ENCODE results near the gene CDH6.

Gene CDH6

DNA sequence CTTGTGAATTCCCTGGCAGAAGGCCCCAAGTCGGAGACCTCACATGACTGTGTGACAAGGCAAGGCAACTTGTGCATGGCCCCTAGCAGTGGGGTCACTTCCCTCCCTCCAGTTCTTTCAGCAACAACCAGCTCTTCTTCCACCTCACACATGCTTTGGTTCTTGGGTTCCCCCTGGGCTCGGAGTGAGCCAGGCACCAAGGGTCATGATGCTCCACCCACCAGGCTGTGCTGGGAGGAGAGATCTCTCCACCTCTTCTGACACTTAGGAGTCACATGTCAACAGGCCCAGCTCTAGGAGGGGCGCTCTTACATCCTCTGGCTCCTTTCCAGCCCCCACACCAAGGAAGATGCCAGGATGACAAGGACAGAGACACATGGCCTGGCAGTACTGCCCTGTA is 56.7 kb downstream of the CDH6 start:
- no peak overlapping the region for H3K4me3 ChIP-seq (ENCODE audit: low read depth in 1 of 2, low read length in 2 of 2)
- no peaks in the 10 kb centered on the region for H3K36me3 ChIP-seq (ENCODE audit: control insufficient read depth in 1 of 2, insufficient read depth in 2 of 2, low read length in 2 of 2)
- H3K9me3 ChIP-seq (ENCODE audit: control insufficient read depth in 1 of 2, low read length in 2 of 2): no peaks in the 10 kb centered on the region
- H3K27me3 ChIP-seq (ENCODE audit: low read depth, low read length): no peaks in the 10 kb centered on the region
- H3K4me1 ChIP-seq (ENCODE audit: control insufficient read depth in 1 of 2, insufficient read depth in 2 of 2, low read length in 2 of 2): no peaks in the 10 kb centered on the region
- no peak overlapping the region for H3K27ac ChIP-seq (ENCODE audit: low read length)

DNA sequence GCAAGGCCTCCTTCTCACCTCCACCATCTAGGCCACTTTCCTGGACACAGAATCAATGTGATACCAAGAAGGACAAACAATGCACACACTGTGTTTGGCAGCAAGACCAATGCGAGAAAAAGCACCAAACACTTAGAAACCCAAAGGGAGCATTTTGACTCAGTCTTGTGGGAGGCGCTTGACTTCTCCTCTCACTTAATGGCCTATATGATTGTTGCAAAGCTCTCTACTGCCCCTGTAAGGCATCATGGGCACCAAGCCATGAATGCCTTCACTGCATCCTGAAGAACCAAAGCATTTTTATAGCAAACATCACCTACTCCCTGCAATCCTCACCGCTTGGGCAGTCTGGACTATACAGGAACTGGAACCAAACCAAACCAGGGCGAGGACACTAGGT is 57.5 kb downstream of the CDH6 start:
- no peaks in the 10 kb centered on the region for H3K27me3 ChIP-seq (ENCODE audit: low read depth, low read length)
- no peaks in the 10 kb centered on the region for H3K4me1 ChIP-seq (ENCODE audit: control insufficient read depth in 1 of 2, insufficient read depth in 2 of 2, low read length in 2 of 2)
- H3K36me3 ChIP-seq (ENCODE audit: control insufficient read depth in 1 of 2, insufficient read depth in 2 of 2, low read length in 2 of 2): no peaks in the 10 kb centered on the region
- H3K4me3 ChIP-seq (ENCODE audit: low read depth in 1 of 2, low read length in 2 of 2): no peak overlapping the region
- no peak overlapping the region for H3K27ac ChIP-seq (ENCODE audit: low read length)
- H3K9me3 ChIP-seq (ENCODE audit: control insufficient read depth in 1 of 2, low read length in 2 of 2): no peaks in the 10 kb centered on the region

DNA sequence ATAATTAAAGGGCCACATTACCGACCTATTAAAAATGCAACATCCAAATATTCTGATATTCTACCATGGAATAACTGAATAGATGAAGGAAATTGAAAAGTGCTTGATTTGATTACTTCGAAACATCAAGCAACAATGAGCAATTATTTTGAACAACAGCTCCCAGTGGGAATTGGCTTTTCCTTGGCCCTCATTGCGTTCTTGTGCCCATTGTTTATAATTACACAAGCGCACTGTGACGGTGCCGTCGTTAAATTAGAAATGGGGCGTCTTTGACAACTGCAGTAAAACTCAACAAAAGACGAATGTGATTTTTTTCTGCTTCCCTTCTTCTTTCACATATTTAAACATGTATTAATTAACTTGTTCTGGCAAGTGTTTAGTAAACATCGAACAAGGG is 61.6 kb downstream of the CDH6 start:
- H3K36me3 ChIP-seq (ENCODE audit: control insufficient read depth in 1 of 2, insufficient read depth in 2 of 2, low read length in 2 of 2): no peaks in the 10 kb centered on the region
- H3K4me1 ChIP-seq (ENCODE audit: control insufficient read depth in 1 of 2, insufficient read depth in 2 of 2, low read length in 2 of 2): no peaks in the 10 kb centered on the region
- no peak overlapping the region for H3K27ac ChIP-seq (ENCODE audit: low read length)
- no peaks in the 10 kb centered on the region for H3K9me3 ChIP-seq (ENCODE audit: control insufficient read depth in 1 of 2, low read length in 2 of 2)
- no peaks in the 10 kb centered on the region for H3K27me3 ChIP-seq (ENCODE audit: low read depth, low read length)
- H3K4me3 ChIP-seq (ENCODE audit: low read depth in 1 of 2, low read length in 2 of 2): no peak overlapping the region

DNA sequence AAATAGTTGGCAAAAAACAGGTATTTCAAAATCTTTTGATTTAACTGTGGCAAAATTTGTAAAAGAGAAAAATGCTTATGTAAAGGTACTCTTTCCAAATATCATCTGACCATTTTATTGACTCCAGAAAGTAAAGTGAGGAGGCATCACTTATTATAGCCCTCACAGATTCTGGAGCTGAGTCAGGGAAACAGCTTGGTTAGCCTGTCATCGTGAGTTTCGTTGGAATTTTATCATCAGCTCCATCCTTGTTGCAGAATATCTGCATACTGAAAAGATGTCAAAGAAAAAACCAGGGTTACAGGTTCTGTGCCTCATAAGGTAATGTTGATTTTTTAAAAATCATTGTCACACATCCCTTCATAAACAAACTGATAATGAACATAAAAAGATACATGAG is 74.8 kb downstream of the CDH6 start:
- no peaks in the 10 kb centered on the region for H3K9me3 ChIP-seq (ENCODE audit: control insufficient read depth in 1 of 2, low read length in 2 of 2)
- no peaks in the 10 kb centered on the region for H3K27me3 ChIP-seq (ENCODE audit: low read depth, low read length)
- no peak overlapping the region for H3K27ac ChIP-seq (ENCODE audit: low read length)
- no peaks in the 10 kb centered on the region for H3K36me3 ChIP-seq (ENCODE audit: control insufficient read depth in 1 of 2, insufficient read depth in 2 of 2, low read length in 2 of 2)
- no peak overlapping the region for H3K4me3 ChIP-seq (ENCODE audit: low read depth in 1 of 2, low read length in 2 of 2)
- H3K4me1 ChIP-seq (ENCODE audit: control insufficient read depth in 1 of 2, insufficient read depth in 2 of 2, low read length in 2 of 2): no peaks in the 10 kb centered on the region

DNA sequence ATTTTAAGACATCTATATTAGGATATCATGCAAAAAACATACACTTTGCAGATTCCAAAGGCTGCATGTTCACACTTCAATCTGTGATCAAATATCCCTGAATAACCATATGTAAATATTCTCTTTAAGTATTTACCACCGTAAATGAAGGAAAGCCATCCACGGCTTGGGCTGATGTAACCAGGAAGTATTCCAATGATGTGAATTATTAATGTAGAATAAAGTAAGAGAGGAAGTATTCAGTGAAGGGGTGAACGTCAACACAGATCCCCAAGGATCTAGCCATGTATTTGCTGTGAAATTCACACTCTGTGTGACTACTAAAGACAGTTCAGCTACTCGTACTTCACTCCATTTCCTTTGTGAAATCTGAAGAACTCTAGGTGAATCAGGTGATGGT is 75.2 kb downstream of the CDH6 start:
- H3K27me3 ChIP-seq (ENCODE audit: low read depth, low read length): no peaks in the 10 kb centered on the region
- no peak overlapping the region for H3K27ac ChIP-seq (ENCODE audit: low read length)
- H3K4me1 ChIP-seq (ENCODE audit: control insufficient read depth in 1 of 2, insufficient read depth in 2 of 2, low read length in 2 of 2): no peaks in the 10 kb centered on the region
- H3K36me3 ChIP-seq (ENCODE audit: control insufficient read depth in 1 of 2, insufficient read depth in 2 of 2, low read length in 2 of 2): no peaks in the 10 kb centered on the region
- H3K9me3 ChIP-seq (ENCODE audit: control insufficient read depth in 1 of 2, low read length in 2 of 2): no peaks in the 10 kb centered on the region
- H3K4me3 ChIP-seq (ENCODE audit: low read depth in 1 of 2, low read length in 2 of 2): no peak overlapping the region

DNA sequence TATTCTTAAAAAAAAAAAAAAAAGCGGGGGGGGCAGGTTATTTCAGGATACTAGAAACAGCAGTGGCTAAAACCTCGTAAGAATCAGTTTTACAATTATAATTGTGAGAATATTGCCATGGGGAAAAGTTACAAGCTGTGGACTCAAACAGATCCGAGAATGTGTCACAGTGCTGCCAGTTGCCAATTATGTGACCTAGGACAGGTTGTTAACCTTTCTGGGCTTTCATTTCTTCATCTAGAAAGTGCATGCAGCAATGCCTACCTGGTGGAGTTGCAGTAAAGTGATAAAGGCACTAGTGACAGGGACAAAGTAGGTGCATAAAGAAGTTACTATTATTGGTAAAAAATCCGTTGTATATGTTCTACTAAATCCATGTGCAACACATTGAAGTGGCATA is 75.8 kb downstream of the CDH6 start:
- Histone ChIP-seq H3K9me3 (ENCODE audit: control insufficient read depth in 1 of 2, low read length in 2 of 2) (no peaks in the 10 kb centered on the region), H3K4me3 (ENCODE audit: low read depth in 1 of 2, low read length in 2 of 2) (no peak overlapping the region), H3K27ac (ENCODE audit: low read length) (no peak overlapping the region), H3K27me3 (ENCODE audit: low read depth, low read length) (no peaks in the 10 kb centered on the region), H3K36me3 (ENCODE audit: control insufficient read depth in 1 of 2, insufficient read depth in 2 of 2, low read length in 2 of 2) (no peaks in the 10 kb centered on the region), H3K4me1 (ENCODE audit: control insufficient read depth in 1 of 2, insufficient read depth in 2 of 2, low read length in 2 of 2) (no peaks in the 10 kb centered on the region)

DNA sequence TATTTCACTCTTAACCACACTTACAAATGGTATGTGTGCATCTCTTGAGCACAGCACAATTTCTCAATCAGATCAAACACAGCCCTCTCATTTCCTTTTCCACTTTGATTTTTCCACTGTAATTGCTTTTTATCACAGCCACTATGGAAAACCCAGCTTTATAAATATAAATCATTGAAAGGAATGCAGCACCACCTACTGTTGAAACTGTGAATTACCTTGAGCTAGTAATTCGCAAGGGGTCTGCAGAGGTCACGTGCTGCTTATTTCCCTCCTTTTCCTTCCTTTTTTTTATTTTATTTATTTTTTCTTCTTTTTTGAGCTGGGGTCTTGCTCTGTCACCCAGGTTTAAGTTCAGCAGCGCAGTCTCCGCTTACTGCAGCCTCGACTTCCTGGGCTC is 76.9 kb downstream of the CDH6 start:
- Histone ChIP-seq H3K36me3 (ENCODE audit: control insufficient read depth in 1 of 2, insufficient read depth in 2 of 2, low read length in 2 of 2) (no peaks in the 10 kb centered on the region), H3K9me3 (ENCODE audit: control insufficient read depth in 1 of 2, low read length in 2 of 2) (no peaks in the 10 kb centered on the region), H3K27me3 (ENCODE audit: low read depth, low read length) (no peaks in the 10 kb centered on the region), H3K4me3 (ENCODE audit: low read depth in 1 of 2, low read length in 2 of 2) (no peak overlapping the region), H3K27ac (ENCODE audit: low read length) (no peak overlapping the region), H3K4me1 (ENCODE audit: control insufficient read depth in 1 of 2, insufficient read depth in 2 of 2, low read length in 2 of 2) (no peaks in the 10 kb centered on the region)

DNA sequence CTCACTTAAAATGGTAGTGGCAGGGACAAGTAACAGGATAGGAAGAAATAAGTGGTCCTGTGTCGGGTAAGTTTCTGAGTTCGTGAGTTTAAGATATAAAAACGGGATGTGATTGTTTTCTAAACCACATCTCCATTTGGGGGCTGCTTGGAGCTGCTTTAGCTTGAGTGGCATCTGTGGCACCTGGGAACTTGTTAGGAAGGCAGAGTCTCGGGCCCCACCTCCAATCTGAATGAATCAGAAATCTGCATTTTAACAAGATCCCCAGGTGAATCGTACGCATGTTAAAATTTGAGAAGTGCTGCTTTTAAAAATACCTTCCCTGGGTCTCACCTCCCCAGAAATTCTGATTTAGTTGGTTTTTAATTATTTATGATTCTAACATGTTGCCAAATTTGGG is 78.1 kb downstream of the CDH6 start:
- H3K9me3 ChIP-seq (ENCODE audit: control insufficient read depth in 1 of 2, low read length in 2 of 2): no peaks in the 10 kb centered on the region
- H3K4me1 ChIP-seq (ENCODE audit: control insufficient read depth in 1 of 2, insufficient read depth in 2 of 2, low read length in 2 of 2): no peaks in the 10 kb centered on the region
- no peaks in the 10 kb centered on the region for H3K36me3 ChIP-seq (ENCODE audit: control insufficient read depth in 1 of 2, insufficient read depth in 2 of 2, low read length in 2 of 2)
- H3K4me3 ChIP-seq (ENCODE audit: low read depth in 1 of 2, low read length in 2 of 2): no peak overlapping the region
- no peaks in the 10 kb centered on the region for H3K27me3 ChIP-seq (ENCODE audit: low read depth, low read length)
- H3K27ac ChIP-seq (ENCODE audit: low read length): no peak overlapping the region

DNA sequence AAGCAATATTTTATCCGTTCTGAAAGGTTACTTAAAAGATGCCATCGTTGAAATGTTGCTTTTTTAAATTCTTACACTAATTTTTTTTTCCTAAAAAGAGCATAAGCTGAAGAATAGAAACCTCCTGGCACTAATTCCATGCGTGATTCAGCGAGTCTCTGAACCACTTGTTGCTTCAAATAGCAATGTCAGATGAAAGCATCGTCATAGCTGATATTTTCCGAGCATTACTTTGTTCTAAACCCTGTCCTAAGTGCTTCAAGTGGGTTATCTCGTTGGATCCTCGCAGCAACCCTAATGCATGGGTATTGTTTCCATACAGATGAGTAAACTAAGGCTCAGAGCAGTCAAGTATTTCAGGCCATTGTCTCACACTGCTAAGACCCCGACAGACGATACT is 79.7 kb downstream of the CDH6 start:
- no peaks in the 10 kb centered on the region for H3K36me3 ChIP-seq (ENCODE audit: control insufficient read depth in 1 of 2, insufficient read depth in 2 of 2, low read length in 2 of 2)
- H3K9me3 ChIP-seq (ENCODE audit: control insufficient read depth in 1 of 2, low read length in 2 of 2): no peaks in the 10 kb centered on the region
- no peak overlapping the region for H3K27ac ChIP-seq (ENCODE audit: low read length)
- no peak overlapping the region for H3K4me3 ChIP-seq (ENCODE audit: low read depth in 1 of 2, low read length in 2 of 2)
- H3K4me1 ChIP-seq (ENCODE audit: control insufficient read depth in 1 of 2, insufficient read depth in 2 of 2, low read length in 2 of 2): no peaks in the 10 kb centered on the region
- H3K27me3 ChIP-seq (ENCODE audit: low read depth, low read length): no peaks in the 10 kb centered on the region

DNA sequence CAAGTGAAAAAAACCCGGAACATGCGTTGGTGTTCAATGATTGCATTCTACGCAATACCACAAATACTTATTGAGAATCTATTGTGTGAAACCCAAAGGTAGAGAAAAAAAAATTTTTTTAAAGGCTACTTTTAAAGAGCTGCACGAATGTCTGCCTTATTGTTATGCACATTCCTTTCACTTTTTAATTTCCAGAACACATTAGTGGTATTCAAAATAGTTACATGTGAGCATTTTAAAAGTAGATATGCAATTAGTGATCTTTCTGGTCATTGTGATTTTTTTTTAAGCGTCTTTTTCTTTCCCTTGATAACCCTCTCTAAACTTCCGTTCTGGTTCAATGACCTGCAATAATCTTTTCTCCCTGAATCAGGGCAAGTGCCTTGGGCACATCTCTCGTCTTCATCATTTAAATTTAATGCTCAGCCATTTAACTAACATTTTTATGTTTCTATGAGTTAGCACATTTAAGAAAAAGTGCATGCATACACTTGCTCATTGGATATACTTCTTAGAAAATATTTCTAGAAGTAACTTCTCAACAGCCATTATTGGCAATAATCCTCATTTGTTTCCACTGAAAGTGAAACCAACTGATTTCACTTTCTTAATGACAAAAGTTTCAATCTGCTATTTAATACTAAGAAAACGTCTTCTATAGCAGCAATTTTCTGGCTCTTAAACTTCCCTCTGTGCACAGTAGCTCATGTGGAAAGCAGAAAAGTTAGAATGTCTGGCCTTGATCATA is 80.3 kb downstream of the CDH6 start:
- no peaks in the 10 kb centered on the region for H3K9me3 ChIP-seq (ENCODE audit: control insufficient read depth in 1 of 2, low read length in 2 of 2)
- H3K27ac ChIP-seq (ENCODE audit: low read length): peak overlapping the region; percentile 22
- H3K4me1 ChIP-seq (ENCODE audit: control insufficient read depth in 1 of 2, insufficient read depth in 2 of 2, low read length in 2 of 2): no peaks in the 10 kb centered on the region
- H3K27me3 ChIP-seq (ENCODE audit: low read depth, low read length): no peaks in the 10 kb centered on the region
- no peaks in the 10 kb centered on the region for H3K36me3 ChIP-seq (ENCODE audit: control insufficient read depth in 1 of 2, insufficient read depth in 2 of 2, low read length in 2 of 2)
- H3K4me3 ChIP-seq (ENCODE audit: low read depth in 1 of 2, low read length in 2 of 2): peak overlapping the region; percentile 48 to 56

DNA sequence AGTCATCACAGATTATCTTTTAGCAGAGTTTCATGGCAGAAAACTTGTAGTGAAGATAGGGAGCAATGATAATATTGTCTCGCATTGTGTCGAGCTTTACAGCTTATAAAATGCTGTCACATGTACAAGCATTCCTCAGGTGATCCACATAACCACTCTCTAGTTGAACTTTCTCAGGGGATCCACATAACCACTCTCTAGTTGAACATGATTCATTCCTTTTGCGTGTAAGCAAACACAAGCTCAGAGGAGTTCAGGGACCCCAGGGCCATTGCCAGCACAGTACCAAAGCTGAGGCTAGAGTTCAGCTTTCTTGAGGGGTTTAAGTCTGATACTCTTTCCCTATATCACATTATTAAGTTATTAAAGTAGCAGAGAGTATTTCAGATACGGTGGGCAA is 86.7 kb downstream of the CDH6 start:
- H3K27me3 ChIP-seq (ENCODE audit: low read depth, low read length): no peaks in the 10 kb centered on the region
- H3K9me3 ChIP-seq (ENCODE audit: control insufficient read depth in 1 of 2, low read length in 2 of 2): no peaks in the 10 kb centered on the region
- H3K4me1 ChIP-seq (ENCODE audit: control insufficient read depth in 1 of 2, insufficient read depth in 2 of 2, low read length in 2 of 2): no peaks in the 10 kb centered on the region
- H3K36me3 ChIP-seq (ENCODE audit: control insufficient read depth in 1 of 2, insufficient read depth in 2 of 2, low read length in 2 of 2): no peaks in the 10 kb centered on the region
- H3K4me3 ChIP-seq (ENCODE audit: low read depth in 1 of 2, low read length in 2 of 2): no peak overlapping the region
- no peak overlapping the region for H3K27ac ChIP-seq (ENCODE audit: low read length)

DNA sequence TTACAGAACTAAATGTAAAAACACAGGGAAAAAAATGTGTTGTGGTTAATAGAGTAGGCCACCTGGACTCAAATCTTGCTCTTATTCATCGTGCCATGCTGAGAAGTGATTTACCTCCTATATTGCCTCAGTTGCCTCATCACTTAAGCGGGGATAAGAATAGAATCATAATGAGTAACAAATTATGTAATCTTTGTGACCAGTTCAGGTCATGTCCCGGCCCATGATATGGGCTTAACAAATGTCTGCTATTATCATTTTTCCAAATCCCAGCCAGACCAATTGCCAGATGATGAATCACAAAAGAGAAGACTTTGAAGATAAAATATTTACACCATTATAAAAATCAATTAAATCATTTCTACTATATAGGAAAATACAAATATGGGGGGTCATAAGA is 89.8 kb downstream of the CDH6 start:
- H3K27ac ChIP-seq (ENCODE audit: low read length): no peak overlapping the region
- H3K4me1 ChIP-seq (ENCODE audit: control insufficient read depth in 1 of 2, insufficient read depth in 2 of 2, low read length in 2 of 2): no peaks in the 10 kb centered on the region
- no peaks in the 10 kb centered on the region for H3K27me3 ChIP-seq (ENCODE audit: low read depth, low read length)

More for the DNA sequence above, 89.8 kb downstream of the CDH6 start:
- H3K36me3 ChIP-seq (ENCODE audit: control insufficient read depth in 1 of 2, insufficient read depth in 2 of 2, low read length in 2 of 2): no peaks in the 10 kb centered on the region
- H3K9me3 ChIP-seq (ENCODE audit: control insufficient read depth in 1 of 2, low read length in 2 of 2): no peaks in the 10 kb centered on the region
- H3K4me3 ChIP-seq (ENCODE audit: low read depth in 1 of 2, low read length in 2 of 2): no peak overlapping the region

Measured in muscle layer of duodenum (tissue), 2 donors.